PFSK-1 (cell line): ENCODE data around the gene PPP1R12B.

Experiments used
- FOXP2 ChIP-seq: optimal IDR thresholded peaks from 2 replicates; pipeline ENCODE3; 2011; ENCODE audit warnings: borderline replicate concordance, control low read depth, inconsistent platforms; ENCODE audit not compliant: insufficient read depth; ENCODE audit errors: extremely low read length, extremely low read depth
- POLR2AphosphoS5 ChIP-seq: IDR thresholded peaks from 2 replicates; pipeline ENCODE4 v1.6.1; 2012; ENCODE audit warnings: low read depth, mild to moderate bottlenecking, control low read depth, low read length, moderate library complexity
- SIN3A ChIP-seq: IDR thresholded peaks from 2 replicates; pipeline ENCODE4 v1.6.1; 2012; ENCODE audit warnings: mild to moderate bottlenecking, low read length, moderate library complexity, borderline replicate concordance; ENCODE audit not compliant: insufficient read depth
- TAF1 ChIP-seq: IDR thresholded peaks from 2 replicates; pipeline ENCODE4 v1.6.1; 2012; ENCODE audit warnings: low read length, control low read depth, borderline replicate concordance; ENCODE audit not compliant: insufficient read depth
- TF ChIP-seq, protein P1 (sequence below), 2 experiments: IDR thresholded peaks; 2 replicates each; pipeline versions ENCODE4 v1.6.1 to v1.8.0; 2011 to 2012; ENCODE audit warnings: low read depth in 2 of 2, low read length in 2 of 2, control low read depth in 1 of 2, inconsistent platforms in 1 of 2, mild to moderate bottlenecking in 1 of 2, moderate library complexity in 1 of 2; ENCODE audit not compliant: insufficient read depth in 1 of 2

PPP1R12B gene

DNA sequence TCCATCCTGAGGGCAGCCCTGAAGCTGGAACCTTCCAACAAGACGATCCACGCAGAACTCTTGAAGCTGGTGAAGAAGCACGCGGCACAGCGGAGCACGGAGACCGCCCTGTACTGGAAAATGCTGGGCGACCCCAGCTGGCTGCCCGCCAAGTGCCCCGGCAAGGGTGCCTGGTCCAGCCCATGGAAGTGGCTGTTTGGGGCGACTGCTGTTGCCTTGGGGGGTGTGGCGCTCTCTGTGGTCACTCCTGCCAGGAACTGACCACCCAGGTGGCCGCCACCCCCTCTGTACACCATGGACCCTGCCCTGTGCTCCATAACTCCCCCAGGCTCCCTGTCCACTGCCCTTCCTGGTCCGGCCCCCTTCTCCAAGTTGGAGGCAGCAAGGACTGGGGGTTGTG, 90.8 kb downstream of the PPP1R12B start:
- TF ChIP-seq POLR2AphosphoS5: no peak
- no peak for TF ChIP-seq FOXP2

GRCh38 chr1:202452508-202452907, 104.0 kb downstream of the PPP1R12B start:
- no peak for TF ChIP-seq SIN3A
- TF ChIP-seq, protein P1, sequence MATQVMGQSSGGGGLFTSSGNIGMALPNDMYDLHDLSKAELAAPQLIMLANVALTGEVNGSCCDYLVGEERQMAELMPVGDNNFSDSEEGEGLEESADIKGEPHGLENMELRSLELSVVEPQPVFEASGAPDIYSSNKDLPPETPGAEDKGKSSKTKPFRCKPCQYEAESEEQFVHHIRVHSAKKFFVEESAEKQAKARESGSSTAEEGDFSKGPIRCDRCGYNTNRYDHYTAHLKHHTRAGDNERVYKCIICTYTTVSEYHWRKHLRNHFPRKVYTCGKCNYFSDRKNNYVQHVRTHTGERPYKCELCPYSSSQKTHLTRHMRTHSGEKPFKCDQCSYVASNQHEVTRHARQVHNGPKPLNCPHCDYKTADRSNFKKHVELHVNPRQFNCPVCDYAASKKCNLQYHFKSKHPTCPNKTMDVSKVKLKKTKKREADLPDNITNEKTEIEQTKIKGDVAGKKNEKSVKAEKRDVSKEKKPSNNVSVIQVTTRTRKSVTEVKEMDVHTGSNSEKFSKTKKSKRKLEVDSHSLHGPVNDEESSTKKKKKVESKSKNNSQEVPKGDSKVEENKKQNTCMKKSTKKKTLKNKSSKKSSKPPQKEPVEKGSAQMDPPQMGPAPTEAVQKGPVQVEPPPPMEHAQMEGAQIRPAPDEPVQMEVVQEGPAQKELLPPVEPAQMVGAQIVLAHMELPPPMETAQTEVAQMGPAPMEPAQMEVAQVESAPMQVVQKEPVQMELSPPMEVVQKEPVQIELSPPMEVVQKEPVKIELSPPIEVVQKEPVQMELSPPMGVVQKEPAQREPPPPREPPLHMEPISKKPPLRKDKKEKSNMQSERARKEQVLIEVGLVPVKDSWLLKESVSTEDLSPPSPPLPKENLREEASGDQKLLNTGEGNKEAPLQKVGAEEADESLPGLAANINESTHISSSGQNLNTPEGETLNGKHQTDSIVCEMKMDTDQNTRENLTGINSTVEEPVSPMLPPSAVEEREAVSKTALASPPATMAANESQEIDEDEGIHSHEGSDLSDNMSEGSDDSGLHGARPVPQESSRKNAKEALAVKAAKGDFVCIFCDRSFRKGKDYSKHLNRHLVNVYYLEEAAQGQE (IDR thresholded peaks at IDR 0.05; ENCODE audit: insufficient read depth in 1 of 2, low read depth in 2 of 2, low read length in 2 of 2): no peak
- no peak for TF ChIP-seq FOXP2
- no peak for TF ChIP-seq POLR2AphosphoS5
- no peak for TF ChIP-seq TAF1

DNA sequence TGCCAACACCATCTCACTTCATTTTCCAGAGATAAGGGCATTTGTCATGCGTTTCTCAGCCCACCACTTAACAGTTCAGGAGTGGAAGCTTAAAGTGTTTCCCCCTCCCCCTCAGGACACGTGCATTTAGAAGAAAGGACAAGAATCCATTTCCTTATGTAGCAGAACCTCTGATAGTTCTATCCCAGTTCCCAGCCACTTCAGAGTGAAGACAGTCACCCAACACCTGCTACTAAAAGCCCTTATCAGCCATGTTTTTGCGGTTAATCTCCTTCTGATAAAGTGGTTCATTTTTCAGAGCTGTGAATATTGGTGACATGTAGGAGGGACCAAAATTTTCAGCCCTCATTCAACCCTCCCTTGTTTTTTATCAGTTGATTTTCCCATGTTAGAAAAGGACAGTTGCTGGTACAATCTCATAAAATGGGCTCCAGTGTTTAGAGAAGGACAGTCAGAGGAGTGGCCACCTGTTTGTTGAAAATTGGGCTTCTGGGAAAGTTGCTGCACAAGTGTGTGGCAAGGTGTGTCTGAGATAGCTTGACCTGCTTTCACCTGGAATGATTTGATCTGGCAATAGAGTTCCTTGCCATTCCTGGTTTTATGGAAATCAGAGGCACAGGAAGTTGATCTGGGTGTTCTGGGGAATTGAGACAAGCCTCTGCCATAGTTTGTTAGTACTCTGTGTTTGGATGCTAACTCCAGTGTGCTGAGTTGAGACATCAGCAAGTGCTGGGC, 114.0 kb downstream of the PPP1R12B start:
- TF ChIP-seq POLR2AphosphoS5 (no peak), FOXP2 (no peak), TAF1 (no peak), SIN3A (no peak)
- TF ChIP-seq, protein P1 (IDR thresholded peaks at IDR 0.05; ENCODE audit: insufficient read depth in 1 of 2, low read depth in 2 of 2, low read length in 2 of 2): no peak

- TF ChIP-seq TAF1: no peak
- TF ChIP-seq POLR2AphosphoS5: no peak
- TF ChIP-seq SIN3A: no peak
- TF ChIP-seq FOXP2: no peak
- TF ChIP-seq, protein P1 (IDR thresholded peaks at IDR 0.05; ENCODE audit: insufficient read depth in 1 of 2, low read depth in 2 of 2, low read length in 2 of 2): no peak
Observed at GRCh38 chr1:202471246-202471645, 122.7 kb downstream of the PPP1R12B start.

GRCh38 chr1:202498542-202498941, 150.0 kb downstream of the PPP1R12B start:
- TF ChIP-seq, protein P1 (IDR thresholded peaks at IDR 0.05; ENCODE audit: insufficient read depth in 1 of 2, low read depth in 2 of 2, low read length in 2 of 2): no peak
- no peak for TF ChIP-seq POLR2AphosphoS5
- no peak for TF ChIP-seq SIN3A
- no peak for TF ChIP-seq FOXP2
- no peak for TF ChIP-seq TAF1
